GM23338 (cell line): ENCODE data around the gene FAXDC2. TPM values are rescaled to one million over a fixed set of nuclear protein-coding genes. Genes with fewer than 3 reads are reported as not detected.

Experiments
- ATAC-seq: fragments of 200-7000 bp; cut with Tn5 transposase; 3 replicates; pipeline ENCODE4 v1.9.1; 2020
- DNase-seq: peaks from one replicate; pipeline ENCODE4 v3.0.0-alpha.2; 2015; ENCODE audit warnings: low spot score
- H2AFZ ChIP-seq: fragments of 200-600 bp; sonication (generic); 2 replicates; pipeline ENCODE4 v1.8.0; 2016; ENCODE audit warnings: antibody characterized with exemption, mild to moderate bottlenecking, moderate library complexity
- H3F3A ChIP-seq: fragments of 200-600 bp; sonication (generic); replicated peaks from 2 replicates; pipeline ENCODE4 v1.8.0; 2017; ENCODE audit warnings: antibody characterized with exemption, mixed run types, low read depth
- H3K27ac ChIP-seq: fragments of 200-600 bp; sonication (generic); 2 replicates; pipeline ENCODE4 v1.6.1; 2016; ENCODE audit warnings: low read depth
- H3K27me3 ChIP-seq: fragments of 200-600 bp; sonication (generic); 2 replicates; pipeline ENCODE4 v1.8.0; 2016; ENCODE audit warnings: mild to moderate bottlenecking, mixed run types, moderate library complexity; ENCODE audit not compliant: insufficient read depth
- H3K36me3 ChIP-seq: fragments of 200-600 bp; sonication (generic); 2 replicates; pipeline ENCODE4 v1.8.0; 2016; ENCODE audit warnings: mild to moderate bottlenecking; ENCODE audit not compliant: insufficient read depth
- H3K4me1 ChIP-seq: fragments of 200-600 bp; sonication (generic); 2 replicates; pipeline ENCODE4 v1.8.0; 2016; ENCODE audit warnings: mild to moderate bottlenecking, moderate library complexity; ENCODE audit not compliant: insufficient read depth
- H3K4me2 ChIP-seq: fragments of 200-600 bp; sonication (generic); 2 replicates; pipeline ENCODE4 v1.7.1; 2017; ENCODE audit warnings: mixed run types
- H3K4me3 ChIP-seq: fragments of 200-600 bp; sonication (generic); 2 replicates; pipeline ENCODE4 v1.6.1; 2016; ENCODE audit warnings: mixed run types
- H3K79me2 ChIP-seq: fragments of 200-600 bp; sonication (generic); replicated peaks from 2 replicates; pipeline ENCODE4 v1.8.0; 2017; ENCODE audit warnings: mild to moderate bottlenecking; ENCODE audit not compliant: insufficient read depth
- H3K9me2 ChIP-seq: fragments of 200-600 bp; sonication (generic); 2 replicates; pipeline ENCODE4 v1.8.0; 2017; ENCODE audit not compliant: insufficient read depth
- H4K20me1 ChIP-seq: fragments of 200-600 bp; sonication (generic); replicated peaks from 2 replicates; pipeline ENCODE4 v1.8.0; 2017; ENCODE audit warnings: mild to moderate bottlenecking; ENCODE audit not compliant: insufficient read depth
- H3K27ac Mint-ChIP-seq: 2 replicates; pipeline ENCODE4 v1.8.0; 2020; ENCODE audit warnings: inconsistent platforms, mild to moderate bottlenecking, moderate library complexity, mixed read lengths
- H3K27me3 Mint-ChIP-seq: 3 replicates; pipeline ENCODE4 v1.8.0; 2022; ENCODE audit warnings: low read depth, mild to moderate bottlenecking, moderate library complexity, mixed read lengths, inconsistent platforms; ENCODE audit not compliant: insufficient read depth, poor library complexity
- H3K36me3 Mint-ChIP-seq: 3 replicates; pipeline ENCODE4 v1.8.0; 2021; ENCODE audit warnings: low read depth, mild to moderate bottlenecking, inconsistent platforms, moderate library complexity, mixed read lengths
- H3K4me1 Mint-ChIP-seq: 3 replicates; pipeline ENCODE4 v1.8.0; 2020; ENCODE audit warnings: mild to moderate bottlenecking, inconsistent platforms, mixed read lengths
- H3K4me3 Mint-ChIP-seq: 3 replicates; pipeline ENCODE4 v1.8.0; 2021; ENCODE audit warnings: moderate library complexity, mild to moderate bottlenecking, inconsistent platforms, mixed read lengths
- H3K9me3 Mint-ChIP-seq: 3 replicates; pipeline ENCODE4 v1.8.0; 2020; ENCODE audit warnings: moderate library complexity, mild to moderate bottlenecking, inconsistent platforms, mixed read lengths
- CTCF ChIP-seq, 2 experiments: fragments of 200-600 bp in 1 of 2; sonication (generic) in 1 of 2; conservative IDR thresholded peaks; 2 replicates each; pipeline versions ENCODE4 v1.5.1 to v1.6.1; 2016 to 2017; ENCODE audit warnings: antibody characterized with exemption in 2 of 2, low read depth in 2 of 2, mild to moderate bottlenecking in 2 of 2, moderate library complexity in 1 of 2
- POLR2AphosphoS5 ChIP-seq: IDR thresholded peaks from 2 replicates; pipeline ENCODE4 v1.6.1; 2016; ENCODE audit warnings: antibody characterized with exemption, low read depth
- STAT1 ChIP-seq: IDR thresholded peaks from one replicate; pipeline ENCODE4 v1.6.1; 2016; ENCODE audit warnings: antibody characterized with exemption; ENCODE audit not compliant: unreplicated experiment
- ZNF462 ChIP-seq: fragments of 250-450 bp; sonication (Bioruptor Pico); IDR thresholded peaks from 2 replicates; pipeline ENCODE4 v1.5.0; 2020; ENCODE audit warnings: mild to moderate bottlenecking, moderate library complexity
- polyA plus RNA-seq: library from polyadenylated mRNA; unstranded; fragments of >200 nt; fragmentation: Nextera tagmentation; extraction: Ambion mirVana; gene quantifications from 2 replicates; pipeline ENCODE4 v1.2.1, GENCODE V29; 2016
- total RNA-seq: library from RNA; depleted of rRNA; stranded (reverse); fragments of >200 nt; shearing (Covaris generic); gene quantifications from 2 replicates; pipeline ENCODE4 v1.2.3, GENCODE V29; 2014
- TF ChIP-seq, protein P1 (sequence below): IDR thresholded peaks from one replicate; pipeline ENCODE4 v1.6.1; 2018; ENCODE audit warnings: antibody characterized with exemption; ENCODE audit not compliant: unreplicated experiment

Gene FAXDC2
- total and polyA plus RNA-seq, 2 experiments from 2014 or later = 4.0 to 4.6 TPM

DNA sequence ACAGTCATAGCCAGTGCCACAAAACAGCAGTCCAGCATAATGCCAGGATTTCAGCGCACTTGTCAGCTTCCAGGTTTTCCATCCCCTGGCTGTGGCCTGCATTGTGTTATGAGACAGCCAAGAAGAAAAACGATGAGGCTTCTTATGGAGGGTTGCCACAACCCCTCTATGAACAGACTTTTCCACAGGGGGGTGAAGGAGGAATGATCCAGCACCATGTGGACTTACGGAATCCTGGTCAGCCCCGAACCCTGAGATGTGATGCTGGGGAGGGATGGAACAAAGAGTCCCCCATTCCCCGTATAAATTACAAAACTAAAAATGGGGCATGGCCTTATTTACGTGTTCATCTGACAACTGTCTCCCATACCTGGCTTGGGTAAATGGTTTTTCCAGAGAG lies 32.6 kb downstream of the FAXDC2 start:
- Histone ChIP-seq H4K20me1 (peaks cover 40% of the 10 kb centered on the region), H3K27ac (no peak overlapping the region), H3K27me3 (no peaks in the 10 kb centered on the region), H3K79me2 (peaks cover 14% of the 10 kb centered on the region; the same call in 1 of the 2 replicates), H3K9me2 (no peaks in the 10 kb centered on the region), H3K4me3 (no peak overlapping the region), H2AFZ (no peak overlapping the region), H3K4me1 (no peaks in the 10 kb centered on the region), H3K4me2 (no peak overlapping the region), H3F3A (peaks cover 19% of the 10 kb centered on the region), H3K36me3 (peaks cover 52% of the 10 kb centered on the region)
- no peak for DNase-seq
- no peaks in the 10 kb centered on the region; the same call in 2 of the 3 replicates for H3K9me3 Mint-ChIP-seq
- H3K27me3 Mint-ChIP-seq = peaks cover 38% of the 10 kb centered on the region
- peaks cover 90% of the 10 kb centered on the region for H3K36me3 Mint-ChIP-seq
- H3K27ac Mint-ChIP-seq = no peak overlapping the region
- no peak for TF ChIP-seq CTCF (conservative IDR thresholded peaks at IDR 0.05; ENCODE audit: low read depth in 2 of 2)
- TF ChIP-seq POLR2AphosphoS5 = peak; percentile 25
- TF ChIP-seq, protein P1, sequence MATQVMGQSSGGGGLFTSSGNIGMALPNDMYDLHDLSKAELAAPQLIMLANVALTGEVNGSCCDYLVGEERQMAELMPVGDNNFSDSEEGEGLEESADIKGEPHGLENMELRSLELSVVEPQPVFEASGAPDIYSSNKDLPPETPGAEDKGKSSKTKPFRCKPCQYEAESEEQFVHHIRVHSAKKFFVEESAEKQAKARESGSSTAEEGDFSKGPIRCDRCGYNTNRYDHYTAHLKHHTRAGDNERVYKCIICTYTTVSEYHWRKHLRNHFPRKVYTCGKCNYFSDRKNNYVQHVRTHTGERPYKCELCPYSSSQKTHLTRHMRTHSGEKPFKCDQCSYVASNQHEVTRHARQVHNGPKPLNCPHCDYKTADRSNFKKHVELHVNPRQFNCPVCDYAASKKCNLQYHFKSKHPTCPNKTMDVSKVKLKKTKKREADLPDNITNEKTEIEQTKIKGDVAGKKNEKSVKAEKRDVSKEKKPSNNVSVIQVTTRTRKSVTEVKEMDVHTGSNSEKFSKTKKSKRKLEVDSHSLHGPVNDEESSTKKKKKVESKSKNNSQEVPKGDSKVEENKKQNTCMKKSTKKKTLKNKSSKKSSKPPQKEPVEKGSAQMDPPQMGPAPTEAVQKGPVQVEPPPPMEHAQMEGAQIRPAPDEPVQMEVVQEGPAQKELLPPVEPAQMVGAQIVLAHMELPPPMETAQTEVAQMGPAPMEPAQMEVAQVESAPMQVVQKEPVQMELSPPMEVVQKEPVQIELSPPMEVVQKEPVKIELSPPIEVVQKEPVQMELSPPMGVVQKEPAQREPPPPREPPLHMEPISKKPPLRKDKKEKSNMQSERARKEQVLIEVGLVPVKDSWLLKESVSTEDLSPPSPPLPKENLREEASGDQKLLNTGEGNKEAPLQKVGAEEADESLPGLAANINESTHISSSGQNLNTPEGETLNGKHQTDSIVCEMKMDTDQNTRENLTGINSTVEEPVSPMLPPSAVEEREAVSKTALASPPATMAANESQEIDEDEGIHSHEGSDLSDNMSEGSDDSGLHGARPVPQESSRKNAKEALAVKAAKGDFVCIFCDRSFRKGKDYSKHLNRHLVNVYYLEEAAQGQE = no peak
- ATAC-seq = no peak
- no peak overlapping the region for H3K4me3 Mint-ChIP-seq
- H3K4me1 Mint-ChIP-seq = peaks cover 26% of the 10 kb centered on the region

DNA sequence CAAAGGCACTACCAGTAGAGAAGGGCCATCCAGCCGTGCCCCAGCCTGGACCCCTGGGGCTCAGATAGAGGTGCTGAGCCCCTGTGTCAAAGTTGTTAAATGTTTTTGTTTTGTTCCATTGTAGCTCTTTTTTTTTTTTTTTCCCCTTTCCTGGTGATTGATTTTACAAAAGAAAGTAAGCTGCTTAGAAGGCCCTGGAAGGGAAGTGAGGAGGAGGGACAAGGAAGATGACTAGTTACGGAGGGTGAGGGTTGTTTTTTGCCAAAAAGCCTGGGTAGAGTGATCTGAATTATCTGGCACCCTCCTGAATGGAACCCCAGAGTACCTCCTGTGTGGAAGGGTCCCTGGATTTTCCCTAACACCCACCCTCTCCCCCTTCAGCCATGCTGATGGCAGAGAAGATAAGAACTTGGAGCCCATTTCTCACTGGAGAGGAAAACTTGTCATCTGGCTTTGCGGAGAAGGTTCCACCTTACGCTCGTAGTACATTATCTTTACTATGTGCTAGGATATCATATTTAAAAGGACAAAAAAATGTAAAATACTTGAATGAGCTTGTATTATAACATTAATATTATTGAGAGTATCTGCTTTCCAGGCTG lies 33.4 kb downstream of the FAXDC2 start:
- Histone ChIP-seq H3K36me3 (peaks cover 56% of the 10 kb centered on the region), H2AFZ (no peak overlapping the region), H3K4me1 (no peaks in the 10 kb centered on the region), H3K4me2 (no peak overlapping the region), H3K79me2 (peaks cover 17% of the 10 kb centered on the region; the same call in 1 of the 2 replicates), H3F3A (peaks cover 19% of the 10 kb centered on the region), H3K27ac (no peak overlapping the region), H4K20me1 (peaks cover 37% of the 10 kb centered on the region), H3K9me2 (no peaks in the 10 kb centered on the region), H3K4me3 (no peak overlapping the region), H3K27me3 (no peaks in the 10 kb centered on the region)
- Mint-ChIP-seq H3K4me3 (no peak overlapping the region), H3K36me3 (peaks cover 92% of the 10 kb centered on the region), H3K9me3 (no peaks in the 10 kb centered on the region; the same call in 2 of the 3 replicates), H3K27ac (no peak overlapping the region), H3K4me1 (peaks cover 26% of the 10 kb centered on the region), H3K27me3 (peaks cover 40% of the 10 kb centered on the region)
- no peak for ATAC-seq
- no peak for DNase-seq
- TF ChIP-seq ZNF462 (CRISPR knock-in tag) (no peak), STAT1 (no peak)
- TF ChIP-seq, protein P1 = no peak
